Ishikawa (cell line): ENCODE results near the gene CFAP92.

Experiments
- CEBPB ChIP-seq: IDR thresholded peaks from 2 replicates; pipeline ENCODE4 v1.6.1; 2012
- CREB1 ChIP-seq: IDR thresholded peaks from 2 replicates; pipeline ENCODE4 v1.6.1; 2012; ENCODE audit warnings: low read depth
- EGR1 ChIP-seq: IDR thresholded peaks from 2 replicates; pipeline ENCODE4 v1.6.1; 2012
- EP300 ChIP-seq: IDR thresholded peaks from 2 replicates; pipeline ENCODE4 v1.6.1; 2012; ENCODE audit warnings: borderline replicate concordance
- FOXM1 ChIP-seq: IDR thresholded peaks from 2 replicates; pipeline ENCODE4 v1.6.1; 2012; ENCODE audit warnings: low read depth, borderline replicate concordance
- MAX ChIP-seq: IDR thresholded peaks from 2 replicates; pipeline ENCODE4 v1.6.1; 2012
- NFIC ChIP-seq: IDR thresholded peaks from 2 replicates; pipeline ENCODE4 v1.6.1; 2012
- RAD21 ChIP-seq: IDR thresholded peaks from 2 replicates; pipeline ENCODE4 v1.6.1; 2012; ENCODE audit warnings: low read depth
- REST ChIP-seq: IDR thresholded peaks from 2 replicates; pipeline ENCODE4 v1.6.1; 2012; ENCODE audit warnings: low read depth, mild to moderate bottlenecking
- TAF1 ChIP-seq: IDR thresholded peaks from 2 replicates; pipeline ENCODE4 v1.6.1; 2012; ENCODE audit warnings: low read depth, mild to moderate bottlenecking
- TEAD4 ChIP-seq: IDR thresholded peaks from 2 replicates; pipeline ENCODE4 v1.6.1; 2012
- USF1 ChIP-seq: IDR thresholded peaks from 2 replicates; pipeline ENCODE4 v1.6.1; 2012
- YY1 ChIP-seq: IDR thresholded peaks from 2 replicates; pipeline ENCODE4 v1.6.1; 2012; ENCODE audit warnings: low read depth
- ZBTB7A ChIP-seq: IDR thresholded peaks from 2 replicates; pipeline ENCODE4 v1.6.1; 2012; ENCODE audit warnings: low read depth

GRCh38 chr3:128872744-128873143, 121.1 kb downstream of the CFAP92 start:
- TF ChIP-seq MAX: no peak
- no peak for TF ChIP-seq REST
- TF ChIP-seq USF1: no peak
- no peak for TF ChIP-seq TEAD4
- TF ChIP-seq RAD21: no peak
- no peak for TF ChIP-seq TAF1
- TF ChIP-seq FOXM1: no peak
- no peak for TF ChIP-seq EP300
- no peak for TF ChIP-seq CREB1
- no peak for TF ChIP-seq YY1
- TF ChIP-seq NFIC: no peak
- TF ChIP-seq EGR1: no peak
- no peak for TF ChIP-seq ZBTB7A
- no peak for TF ChIP-seq CEBPB
